Sigmoid colon (tissue), 7 donors: ENCODE measurements around the gene PRKN. TPM values are rescaled to one million over a fixed set of nuclear protein-coding genes. Genes with fewer than 3 reads are reported as not detected.

Experiments used
- DNase-seq: peaks from one replicate; pipeline ENCODE4 v3.0.0-alpha.2; 2019
- H3K27ac ChIP-seq, 4 donors: fragments of 200-600 bp; sonication (generic); one replicate each; pipeline ENCODE4 v1.5.1; 2016 to 2019; ENCODE audit warnings: mild to moderate bottlenecking in 1 of 4
- H3K27me3 ChIP-seq, 3 donors: fragments of 200-600 bp; sonication (generic); one replicate each; pipeline ENCODE4 v1.5.1; 2019; ENCODE audit warnings: mild to moderate bottlenecking in 1 of 3
- H3K36me3 ChIP-seq, 4 donors: fragments of 200-600 bp; sonication (generic); one replicate each; pipeline ENCODE4 v1.5.1; 2016 to 2019
- H3K4me1 ChIP-seq, 4 donors: fragments of 200-600 bp; sonication (generic); one replicate each; pipeline ENCODE4 v1.5.1; 2017 to 2019
- H3K4me3 ChIP-seq, 4 donors: fragments of 200-600 bp; sonication (generic); one replicate each; pipeline ENCODE4 v1.5.1; 2017 to 2019; ENCODE audit warnings: mild to moderate bottlenecking in 2 of 4, moderate library complexity in 1 of 4
- H3K9me3 ChIP-seq, 4 donors: fragments of 200-600 bp in 3 of 4; sonication (generic) in 3 of 4; one replicate each; pipeline versions ENCODE4 v1.5.1 to v1.6.1; 2013 to 2019
- CTCF ChIP-seq, 4 experiments: fragments of 450-650 bp in 3 of 4; fragments of 200-600 bp in 1 of 4; IDR thresholded peaks; one replicate each; pipeline ENCODE4 v1.5.1; 2016 to 2019; ENCODE audit warnings: antibody characterized with exemption in 4 of 4, mild to moderate bottlenecking in 3 of 4, moderate library complexity in 2 of 4
- EP300 ChIP-seq, 4 donors: sonication (generic); formaldehyde crosslinking; IDR thresholded peaks; one replicate each; pipeline ENCODE4 v1.6.1; 2017; ENCODE audit warnings: antibody characterized with exemption in 4 of 4
- POLR2A ChIP-seq, 2 donors: fragments of 450-650 bp; IDR thresholded peaks; one replicate each; pipeline ENCODE4 v1.6.1; 2016; ENCODE audit warnings: antibody characterized with exemption in 2 of 2, mild to moderate bottlenecking in 2 of 2, moderate library complexity in 2 of 2
- POLR2AphosphoS5 ChIP-seq, 4 donors: sonication (generic); formaldehyde crosslinking; IDR thresholded peaks; one replicate each; pipeline ENCODE4 v1.6.1; 2017; ENCODE audit warnings: antibody characterized with exemption in 4 of 4
- WGBS, 2 donors: extraction: QIAGEN DNeasy Blood & Tissue Kit; methylation state at CpG; one replicate each; pipeline ENCODE4 v1.1.7; 2013; 5-methylcytosine and 5-hydroxymethylcytosine counted together
- intact Hi-C: fragments of 100-400 bp; cut with DNase I; formaldehyde crosslinking; loops from one replicate; pipeline ENCODE4 v1.15.1; 2023
- polyA plus RNA-seq, 3 donors: library from polyadenylated mRNA; stranded (reverse); fragments of 200-250 nt; gene quantifications; one replicate each; pipeline ENCODE4 v1.2.3, GENCODE V29; 2013
- total RNA-seq, 4 donors: library from RNA; depleted of rRNA; stranded (reverse); fragments of >200 nt; gene quantifications; one replicate each; pipeline ENCODE4 v1.1.0, GENCODE V29; 2016
- donor health status: healthy with polysubstance abuse.
- donor health status: Bipolar disorder and iron deficiency.
- donor health status: healthy.

The PRKN gene
- total and polyA plus RNA-seq, 7 donors: 0.38 to 173 (median 9.7) TPM

DNA sequence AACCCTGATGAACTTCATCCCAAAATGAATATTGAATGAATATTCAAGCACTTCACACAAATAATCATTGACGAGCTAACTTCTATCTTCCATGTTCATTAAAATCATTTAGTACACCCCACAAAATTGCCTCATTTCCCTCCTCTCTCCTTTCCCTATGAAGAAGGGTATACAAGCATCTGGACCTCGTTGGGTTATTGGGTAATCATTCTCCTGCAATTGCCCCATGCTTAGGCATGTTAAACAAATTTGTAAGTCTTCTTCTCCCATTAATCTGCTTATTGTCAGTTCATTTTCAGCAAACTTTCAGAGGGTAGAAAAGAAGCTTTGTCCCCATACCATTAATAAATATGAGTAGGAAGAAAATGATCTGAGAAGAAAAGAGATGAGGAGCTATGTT, 27.6 kb downstream of the PRKN start:
- Histone ChIP-seq H3K4me3 (no peak overlapping the region), H3K27me3 (no peaks in the 10 kb centered on the region), H3K9me3 (no peaks in the 10 kb centered on the region), H3K27ac (no peak overlapping the region), H3K4me1 (no peaks in the 10 kb centered on the region), H3K36me3 (no peaks in the 10 kb centered on the region)
- 66 to 71% methylated on average over 2 of the region's 2 CpGs for WGBS, 2 donors
- no peak for TF ChIP-seq POLR2A (IDR thresholded peaks at IDR 0.05)
- TF ChIP-seq CTCF (IDR thresholded peaks at IDR 0.05): no peak
- no peak for TF ChIP-seq EP300 (IDR thresholded peaks at IDR 0.05)
- no peak for TF ChIP-seq POLR2AphosphoS5 (IDR thresholded peaks at IDR 0.05)
- no peak for DNase-seq
- intact Hi-C loops: no loop called here

GRCh38 chr6:162698440-162698839, 29.1 kb downstream of the PRKN start:
- Histone ChIP-seq H3K4me3 (no peak overlapping the region), H3K27ac (no peak overlapping the region), H3K36me3 (no peaks in the 10 kb centered on the region), H3K27me3 (no peaks in the 10 kb centered on the region), H3K4me1 (no peaks in the 10 kb centered on the region), H3K9me3 (no peaks in the 10 kb centered on the region)
- intact Hi-C loops: no loop called here
- TF ChIP-seq EP300 (IDR thresholded peaks at IDR 0.05) (no peak), POLR2AphosphoS5 (IDR thresholded peaks at IDR 0.05) (no peak), CTCF (IDR thresholded peaks at IDR 0.05) (no peak), POLR2A (IDR thresholded peaks at IDR 0.05) (no peak)
- no peak for DNase-seq

GRCh38 chr6:162697872-162698403, 29.6 kb downstream of the PRKN start:
- 84 to 88% methylated on average over 1 of the region's 1 CpG for WGBS, 2 donors
- TF ChIP-seq POLR2A (IDR thresholded peaks at IDR 0.05) (no peak), EP300 (IDR thresholded peaks at IDR 0.05) (no peak), CTCF (IDR thresholded peaks at IDR 0.05) (no peak), POLR2AphosphoS5 (IDR thresholded peaks at IDR 0.05) (no peak)

DNA sequence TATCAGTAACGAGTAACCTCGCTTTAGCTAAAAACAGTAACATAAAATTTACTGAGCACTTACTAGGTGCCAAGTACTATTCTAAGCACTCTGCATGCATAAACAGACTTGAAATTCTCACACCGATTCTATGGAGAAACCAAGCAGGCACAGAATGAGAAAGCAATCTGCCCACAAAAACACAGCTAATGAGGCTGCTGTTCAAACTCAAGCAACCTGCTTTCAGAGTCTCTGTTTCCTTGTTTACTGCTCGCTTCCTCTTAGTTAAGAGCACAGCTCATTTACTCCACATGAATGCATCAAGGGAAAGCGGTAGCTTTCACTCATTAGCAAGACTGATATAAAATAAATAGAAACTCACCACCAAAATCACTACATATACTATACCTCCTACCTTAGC, 37.4 kb downstream of the PRKN start:
- intact Hi-C loops: no loop called here
- 69 to 72% methylated on average over 5 of the region's 5 CpGs for WGBS, 2 donors
- TF ChIP-seq POLR2AphosphoS5 (IDR thresholded peaks at IDR 0.05): no peak
- no peak for TF ChIP-seq CTCF (IDR thresholded peaks at IDR 0.05)
- TF ChIP-seq POLR2A (IDR thresholded peaks at IDR 0.05): no peak
- TF ChIP-seq EP300 (IDR thresholded peaks at IDR 0.05): no peak
- H3K4me3 ChIP-seq: no peak overlapping the region
- no peaks in the 10 kb centered on the region for H3K36me3 ChIP-seq
- H3K9me3 ChIP-seq: no peaks in the 10 kb centered on the region
- H3K27me3 ChIP-seq: no peaks in the 10 kb centered on the region
- DNase-seq: no peak
- H3K27ac ChIP-seq: no peak overlapping the region
- no peaks in the 10 kb centered on the region for H3K4me1 ChIP-seq

More at GRCh38 chr6:162697872-162698403, 29.6 kb downstream of the PRKN start:
- H3K4me3 ChIP-seq: no peak overlapping the region
- H3K9me3 ChIP-seq: no peaks in the 10 kb centered on the region
- H3K36me3 ChIP-seq: no peaks in the 10 kb centered on the region
- intact Hi-C loops: no loop called here
- H3K27ac ChIP-seq: no peak overlapping the region
- no peaks in the 10 kb centered on the region for H3K27me3 ChIP-seq
- DNase-seq: no peak
- no peaks in the 10 kb centered on the region for H3K4me1 ChIP-seq

GRCh38 chr6:162688751-162689345, 38.7 kb downstream of the PRKN start:
- Histone ChIP-seq H3K27ac (no peak overlapping the region), H3K4me3 (no peak overlapping the region), H3K36me3 (no peaks in the 10 kb centered on the region), H3K4me1 (no peaks in the 10 kb centered on the region), H3K9me3 (no peaks in the 10 kb centered on the region), H3K27me3 (no peaks in the 10 kb centered on the region)
- intact Hi-C loops: no loop called here
- 92 to 95% methylated on average over 3 of the region's 3 CpGs for WGBS, 2 donors
- DNase-seq: no peak
- no peak for TF ChIP-seq POLR2AphosphoS5 (IDR thresholded peaks at IDR 0.05)
- TF ChIP-seq EP300 (IDR thresholded peaks at IDR 0.05): no peak
- no peak for TF ChIP-seq CTCF (IDR thresholded peaks at IDR 0.05)
- TF ChIP-seq POLR2A (IDR thresholded peaks at IDR 0.05): no peak
